Body of pancreas (tissue), 4 donors: Measurements from ENCODE around the gene CA12.

Experiments
- CTCF ChIP-seq, 7 experiments: fragments of 450-650 bp in 4 of 7; fragments of 200-600 bp in 3 of 7; sonication (generic) in 3 of 7; IDR thresholded peaks; one replicate each; pipeline ENCODE4 v1.5.1; 2016 to 2019; ENCODE audit warnings: antibody characterized with exemption in 7 of 7
- POLR2A ChIP-seq, 3 donors: fragments of 450-650 bp; IDR thresholded peaks; one replicate each; pipeline ENCODE4 v1.6.1; 2016; ENCODE audit warnings: antibody characterized with exemption in 3 of 3, mild to moderate bottlenecking in 2 of 3

- TF ChIP-seq POLR2A (IDR thresholded peaks at IDR 0.05) = no peak
- no peak for TF ChIP-seq CTCF (IDR thresholded peaks at IDR 0.05)
Measured at GRCh38 chr15:63340878-63341277, 40.8 kb downstream of the CA12 start.
